IMR-90 (cell line): ENCODE results near the gene NRP2. TPM values are rescaled to one million over a fixed set of nuclear protein-coding genes. Genes with fewer than 3 reads are reported as not detected.

ENCODE experiments used
- ATAC-seq: fragments of 200-7000 bp; cut with Tn5 transposase; 2 replicates; pipeline ENCODE4 v1.9.1; 2020; ENCODE audit warnings: low read depth, mild to moderate bottlenecking, moderate library complexity
- BruUV-seq: library from RNA; stranded (reverse); fragments of 400-500 nt; replicated peaks from 2 replicates; lab custom pipeline; 2021; lab: Mats Ljungman, UMichigan
- CTCF ChIA-PET: fragments of 300-600 bp; formaldehyde crosslinking; extraction: SDS; loops from one replicate; lab custom pipeline; 2021; ENCODE audit warnings: antibody characterized with exemption; lab: Yijun Ruan, JAX
- POLR2A ChIA-PET: fragments of 300-600 bp; sonication (Branson Sonifier 250); formaldehyde crosslinking; loops from one replicate; lab custom pipeline; 2022; ENCODE audit warnings: antibody characterized with exemption; ENCODE audit not compliant: unreplicated experiment; lab: Charles Lee
- DNase-seq: peaks from one replicate; pipeline ENCODE4 v3.0.0; 2013
- H2AFZ ChIP-seq: replicated peaks from 2 replicates; pipeline ENCODE3; 2013; ENCODE audit warnings: low read length, mild to moderate bottlenecking; ENCODE audit not compliant: poor library complexity
- H2AK5ac ChIP-seq: 2 replicates; pipeline ENCODE4 v1.6.1; 2013; ENCODE audit warnings: low read depth, low read length, inconsistent platforms
- H2AK9ac ChIP-seq: replicated peaks from 2 replicates; pipeline ENCODE3; 2013; ENCODE audit warnings: mild to moderate bottlenecking, low read depth, low read length, moderate library complexity; ENCODE audit not compliant: poor library complexity
- H2BK120ac ChIP-seq: 2 replicates; pipeline ENCODE4 v1.6.1; 2013; ENCODE audit warnings: low read depth, low read length, inconsistent platforms
- H2BK15ac ChIP-seq: 3 replicates; pipeline ENCODE4 v1.6.1; 2013; ENCODE audit warnings: low read depth, low read length, inconsistent platforms
- H2BK20ac ChIP-seq: 2 replicates; pipeline ENCODE4 v1.6.1; 2013; ENCODE audit warnings: low read depth, mild to moderate bottlenecking, inconsistent platforms, low read length, moderate library complexity
- H2BK5ac ChIP-seq: 2 replicates; pipeline ENCODE4 v1.6.1; 2013; ENCODE audit warnings: mild to moderate bottlenecking, low read depth, low read length, inconsistent platforms; ENCODE audit not compliant: poor library complexity, severe bottlenecking
- H3K14ac ChIP-seq: replicated peaks from 2 replicates; pipeline ENCODE4 v1.6.1; 2013; ENCODE audit warnings: low read depth, low read length, inconsistent platforms
- H3K18ac ChIP-seq: 2 replicates; pipeline ENCODE4 v1.6.1; 2013; ENCODE audit warnings: low read depth, low read length, control low read depth
- H3K23ac ChIP-seq: 2 replicates; pipeline ENCODE4 v1.6.1; 2013; ENCODE audit warnings: low read depth, low read length, inconsistent platforms
- H3K27ac ChIP-seq: 2 replicates; pipeline ENCODE4 v1.5.1; 2013; ENCODE audit warnings: mild to moderate bottlenecking, control low read depth, low read length; ENCODE audit not compliant: insufficient read depth
- H3K27me3 ChIP-seq: 2 replicates; pipeline ENCODE4 v1.6.1; 2013; ENCODE audit warnings: low read length; ENCODE audit not compliant: control insufficient read depth, insufficient read depth
- H3K36me3 ChIP-seq: 2 replicates; pipeline ENCODE4 v1.6.1; 2013; ENCODE audit warnings: low read length, mixed read lengths; ENCODE audit not compliant: control insufficient read depth, insufficient read depth
- H3K4ac ChIP-seq: 2 replicates; pipeline ENCODE4 v1.6.1; 2013; ENCODE audit warnings: low read depth, low read length, inconsistent platforms
- H3K4me1 ChIP-seq: 2 replicates; pipeline ENCODE4 v1.6.1; 2013; ENCODE audit warnings: low read length, mixed read lengths; ENCODE audit not compliant: control insufficient read depth, insufficient read depth
- H3K4me2 ChIP-seq: 2 replicates; pipeline ENCODE4 v1.6.1; 2013; ENCODE audit warnings: low read depth, mild to moderate bottlenecking, control low read depth, low read length, moderate library complexity
- H3K4me3 ChIP-seq: 2 replicates; pipeline ENCODE4 v1.5.1; 2013; ENCODE audit warnings: low read depth, mild to moderate bottlenecking, control low read depth, low read length, moderate library complexity; ENCODE audit not compliant: insufficient read depth
- H3K56ac ChIP-seq: 2 replicates; pipeline ENCODE4 v1.6.1; 2013; ENCODE audit warnings: low read length, inconsistent platforms; ENCODE audit not compliant: insufficient read depth; ENCODE audit errors: extremely low read depth
- H3K79me1 ChIP-seq, 2 experiments: 2 replicates each; pipeline ENCODE4 v1.6.1; 2013; ENCODE audit warnings: low read length in 2 of 2, inconsistent platforms in 1 of 2, low read depth in 1 of 2
- H3K9ac ChIP-seq: 2 replicates; pipeline ENCODE4 v1.6.1; 2013; ENCODE audit warnings: low read depth, low read length, control low read depth
- H3K9me1 ChIP-seq: 2 replicates; pipeline ENCODE4 v1.6.1; 2013; ENCODE audit warnings: low read length, inconsistent platforms; ENCODE audit not compliant: insufficient read depth
- H3K9me3 ChIP-seq: 2 replicates; pipeline ENCODE4 v1.6.1; 2013; ENCODE audit warnings: low read length; ENCODE audit not compliant: control insufficient read depth, insufficient read depth
- H4K20me1 ChIP-seq: 2 replicates; pipeline ENCODE4 v1.6.1; 2013; ENCODE audit warnings: low read length, inconsistent platforms; ENCODE audit not compliant: insufficient read depth
- H4K5ac ChIP-seq: 2 replicates; pipeline ENCODE4 v1.6.1; 2013; ENCODE audit warnings: mild to moderate bottlenecking, low read depth, low read length, control low read depth
- H4K8ac ChIP-seq, 2 experiments: 2 replicates each; pipeline ENCODE4 v1.6.1; 2013; ENCODE audit warnings: low read depth in 2 of 2, low read length in 2 of 2, control low read depth in 1 of 2, inconsistent platforms in 1 of 2
- H4K91ac ChIP-seq: 2 replicates; pipeline ENCODE4 v1.6.1; 2013; ENCODE audit warnings: low read depth, low read length, inconsistent platforms; ENCODE audit not compliant: insufficient read depth
- CEBPB ChIP-seq: IDR thresholded peaks from 2 replicates; pipeline ENCODE4 v1.6.1; 2012; ENCODE audit warnings: low read depth, low read length, improper control_type of control experiment
- FOS ChIP-seq: fragments of 150-350 bp; IDR thresholded peaks from 2 replicates; pipeline ENCODE4 v1.6.1; 2016; ENCODE audit warnings: low read depth, low read length
- POLR2A ChIP-seq: IDR thresholded peaks from 2 replicates; pipeline ENCODE4 v1.6.1; 2012; ENCODE audit warnings: mild to moderate bottlenecking, low read depth, low read length
- WGBS, 2 experiments: methylation state at CpG; one replicate each; pipeline versions ENCODE4 v1.1.5 to v1.1.7; 2013; ENCODE audit warnings: missing lambda C conversion rate in 2 of 2; ENCODE audit not compliant: insufficient read length in 1 of 2; ENCODE audit errors: extremely low coverage in 2 of 2; 5-methylcytosine and 5-hydroxymethylcytosine counted together
- dilution Hi-C: fragments of 300-500 bp; cut with HindIII; formaldehyde crosslinking; loops from one replicate; pipeline ENCODE4 v1.14.3; 2018; ENCODE audit warnings: low sequenced_read_pairs; ENCODE audit not compliant: unreplicated experiment
- in situ Hi-C: fragments of 300-500 bp; cut with MboI; formaldehyde crosslinking; loops from 3 replicates; pipeline ENCODE4 v1.14.3; 2019; ENCODE audit warnings: low sequenced_read_pairs, inconsistent platforms, mixed read lengths
- intact Hi-C: fragments of 100-400 bp; cut with micrococcal nuclease; formaldehyde crosslinking; loops from 2 replicates; pipeline ENCODE4 v1.10.0; 2022
- polyA plus RNA-seq, 3 experiments: library from polyadenylated mRNA; depleted of rRNA; stranded (reverse); fragments of >200 nt; gene quantifications; 2 replicates each; pipeline ENCODE4 v1.2.3, GENCODE V29; 2012; ENCODE audit warnings: low replicate concordance in 1 of 3
- total RNA-seq: library from RNA; depleted of rRNA; stranded (reverse); fragments of >200 nt; gene quantifications from 2 replicates; pipeline ENCODE4 v1.2.3, GENCODE V29; 2012

NRP2 gene
- total and polyA plus RNA-seq, 2 of the 4 experiments (the other 2 are of a cell fraction) = 46.4 to 51.3 TPM

- Histone ChIP-seq H3K27ac (no peak overlapping the region), H2BK15ac (peak overlapping the region; percentile 40; the same call in 1 of the 3 replicates), H3K27me3 (no peaks in the 10 kb centered on the region), H3K79me1 (no peaks in the 10 kb centered on the region; a peak in 1 of 4 replicates), H3K9me1 (peaks cover 27% of the 10 kb centered on the region), H2BK120ac (peak overlapping the region; percentile 43), H3K14ac (peak overlapping the region; percentile 40), H3K23ac (no peak overlapping the region), H4K20me1 (no peaks in the 10 kb centered on the region), H3K56ac (no peak overlapping the region), H2AK9ac (peak overlapping the region; percentile 21), H3K4me1 (peaks cover 23% of the 10 kb centered on the region), H3K9me3 (no peaks in the 10 kb centered on the region), H3K4me3 (no peak overlapping the region), H3K4me2 (no peak overlapping the region), H2AFZ (no peak overlapping the region), H3K36me3 (no peaks in the 10 kb centered on the region), H2AK5ac (peak overlapping the region; percentile 74; the same call in 1 of the 2 replicates), H2BK5ac (peak overlapping the region; percentile 9), H3K4ac (peak overlapping the region; percentile 38), H4K8ac (0 out of 4 replicates have a peak overlapping the region, but pooled peaks of 1 of the 2 experiments have one; percentile 10), H4K91ac (no peak overlapping the region; the same call in none of the 2 replicates), H4K5ac (no peak overlapping the region), H3K18ac (no peak overlapping the region; the same call in 1 of the 2 replicates), H2BK20ac (peak overlapping the region; percentile 42; the same call in 1 of the 2 replicates), H3K9ac (no peak overlapping the region)
- dilution Hi-C loops = no loop called here
- DNase-seq (peak; percentile 88), ATAC-seq (peak; percentile 72)
- in situ Hi-C loops = no loop called here
- ChIA-PET CTCF (no interaction called here), POLR2A (no interaction called here)
- BruUV-seq = no TSS peak
- intact Hi-C loops = no loop called here
- WGBS, 2 experiments = 94% methylated on average over 2 of the region's 10 CpGs; no CpG with 5 or more reads in 1 of the 2 experiments
- TF ChIP-seq CEBPB (peak; percentile 82), FOS (peak; percentile 71), POLR2A (no peak)
Measured at GRCh38 chr2:205654878-205655605, 27.3 kb upstream of the NRP2 start.
